ENCODE data around the gene CLDN9.

The CLDN9 gene

GRCh38 chr16:3021449-3022207 lies 8.9 kb downstream of the CLDN9 start (continued):
- TF ChIP-seq HIC1 (tag by site-specific recombination; IDR thresholded peaks at IDR 0.05) (peak; percentile 91), OSR2 (tag by site-specific recombination; IDR thresholded peaks at IDR 0.05) (no peak), KLF7 (tag by site-specific recombination; IDR thresholded peaks at IDR 0.05; ENCODE audit: borderline replicate concordance) (no peak; the same call in 1 of the 2 replicates), ZFP69B (tag by site-specific recombination; IDR thresholded peaks at IDR 0.05) (peak; percentile 69; the same call in 1 of the 2 replicates), ZBTB20 (tag by site-specific recombination; IDR thresholded peaks at IDR 0.05) (peak; percentile 12; the same call in 1 of the 2 replicates), ZSCAN5A (tag by site-specific recombination; IDR thresholded peaks at IDR 0.05) (no peak), GLIS1 (tag by site-specific recombination; IDR thresholded peaks at IDR 0.05) (peak; percentile 98), ZNF645 (tag by site-specific recombination; IDR thresholded peaks at IDR 0.05) (no peak), ZNF596 (tag by site-specific recombination; IDR thresholded peaks at IDR 0.05) (no peak), ZNF324 (tag by site-specific recombination; IDR thresholded peaks at IDR 0.05) (no peak), SALL2 (tag by site-specific recombination; IDR thresholded peaks at IDR 0.05; ENCODE audit: borderline replicate concordance) (no peak), ZNF488 (tag by site-specific recombination; IDR thresholded peaks at IDR 0.05) (no peak), ZNF354C (tag by site-specific recombination; IDR thresholded peaks at IDR 0.05; ENCODE audit: borderline replicate concordance, low read depth) (no peak), ZSCAN16 (tag by site-specific recombination; IDR thresholded peaks at IDR 0.05) (no peak), ZNF555 (tag by site-specific recombination; conservative IDR thresholded peaks at IDR 0.05) (no peak), ZNF132 (tag by site-specific recombination; IDR thresholded peaks at IDR 0.05; ENCODE audit: borderline replicate concordance) (no peak), ZNF664 (tag by site-specific recombination; IDR thresholded peaks at IDR 0.05) (no peak), ZNF335 (tag by site-specific recombination; conservative IDR thresholded peaks at IDR 0.05) (0 out of 2 replicates have a peak, but pooled peaks have one; percentile 8), ZFHX2 (tag by site-specific recombination; conservative IDR thresholded peaks at IDR 0.05) (peak; percentile 85), ZNF548 (tag by site-specific recombination; IDR thresholded peaks at IDR 0.05) (no peak), ZNF707 (tag by site-specific recombination; IDR thresholded peaks at IDR 0.05) (no peak), ZNF280C (tag by site-specific recombination; IDR thresholded peaks at IDR 0.05) (no peak), ZNF37A (tag by site-specific recombination; IDR thresholded peaks at IDR 0.05) (no peak)

Measured in HEK293 (cell line).